Measurements from ENCODE around the gene SLC25A21. TPM values are rescaled to one million over a fixed set of nuclear protein-coding genes. Genes with fewer than 3 reads are reported as not detected.
"Not testable (repeated sequence)": the region's sequence is repeated elsewhere in the genome, so short reads cannot be mapped to it uniquely, and the experiment has no call there.

The SLC25A21 gene
- total RNA-seq, 4 donors from 2014 or later = 2.0 TPM; not detected in 3

DNA sequence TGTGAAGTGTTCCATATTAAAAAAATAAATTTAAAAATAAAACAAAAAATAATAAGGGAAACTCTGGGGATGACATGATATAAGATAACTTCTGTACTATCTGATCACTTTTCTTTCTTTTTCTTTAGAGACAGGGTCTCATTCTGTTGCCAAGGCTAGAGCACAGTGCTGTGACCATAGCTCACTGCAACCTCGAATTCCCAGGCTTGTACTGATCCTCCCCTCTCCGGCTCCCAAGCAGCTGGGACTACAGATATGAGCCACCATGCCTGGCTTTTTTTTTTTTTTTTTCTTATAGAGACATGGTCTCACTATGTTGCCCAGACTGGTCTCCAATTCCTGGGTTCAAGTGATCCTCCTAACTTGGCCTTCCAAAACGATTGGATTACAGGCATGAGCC lies 14.9 kb upstream of the SLC25A21 start:
- no peaks in the 10 kb centered on the region for H3K27me3 ChIP-seq
- no peak for TF ChIP-seq POLR2AphosphoS5 (IDR thresholded peaks at IDR 0.05)
- no peak for TF ChIP-seq POLR2A (IDR thresholded peaks at IDR 0.05)
- no peak for TF ChIP-seq EP300 (IDR thresholded peaks at IDR 0.05)
- TF ChIP-seq, protein P1, sequence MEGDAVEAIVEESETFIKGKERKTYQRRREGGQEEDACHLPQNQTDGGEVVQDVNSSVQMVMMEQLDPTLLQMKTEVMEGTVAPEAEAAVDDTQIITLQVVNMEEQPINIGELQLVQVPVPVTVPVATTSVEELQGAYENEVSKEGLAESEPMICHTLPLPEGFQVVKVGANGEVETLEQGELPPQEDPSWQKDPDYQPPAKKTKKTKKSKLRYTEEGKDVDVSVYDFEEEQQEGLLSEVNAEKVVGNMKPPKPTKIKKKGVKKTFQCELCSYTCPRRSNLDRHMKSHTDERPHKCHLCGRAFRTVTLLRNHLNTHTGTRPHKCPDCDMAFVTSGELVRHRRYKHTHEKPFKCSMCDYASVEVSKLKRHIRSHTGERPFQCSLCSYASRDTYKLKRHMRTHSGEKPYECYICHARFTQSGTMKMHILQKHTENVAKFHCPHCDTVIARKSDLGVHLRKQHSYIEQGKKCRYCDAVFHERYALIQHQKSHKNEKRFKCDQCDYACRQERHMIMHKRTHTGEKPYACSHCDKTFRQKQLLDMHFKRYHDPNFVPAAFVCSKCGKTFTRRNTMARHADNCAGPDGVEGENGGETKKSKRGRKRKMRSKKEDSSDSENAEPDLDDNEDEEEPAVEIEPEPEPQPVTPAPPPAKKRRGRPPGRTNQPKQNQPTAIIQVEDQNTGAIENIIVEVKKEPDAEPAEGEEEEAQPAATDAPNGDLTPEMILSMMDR (IDR thresholded peaks at IDR 0.05) = no peak
- no peaks in the 10 kb centered on the region for H3K9me3 ChIP-seq

DNA sequence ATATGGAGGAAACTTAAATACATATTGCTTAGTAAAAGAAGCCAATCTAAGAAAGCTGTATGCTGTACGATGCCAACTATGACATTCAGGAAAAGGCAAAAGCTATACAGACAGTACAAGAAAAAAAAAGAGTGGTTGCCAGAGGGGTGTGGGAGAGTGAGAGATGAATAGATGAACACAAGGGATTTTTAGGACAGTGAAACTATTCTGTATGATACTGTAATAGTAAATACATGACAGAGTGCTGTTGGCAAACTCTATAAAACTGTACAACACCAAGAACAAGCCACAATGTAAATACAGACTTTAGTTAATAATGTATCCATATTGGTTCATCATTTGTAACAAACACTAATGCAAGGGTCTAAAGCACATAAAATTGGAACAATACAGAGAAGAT lies 14.5 kb upstream of the SLC25A21 start:
- no peak for DNase-seq (ENCODE audit: low spot score in 2 of 2)
- no peak for TF ChIP-seq EP300 (IDR thresholded peaks at IDR 0.05)
- TF ChIP-seq POLR2A (IDR thresholded peaks at IDR 0.05) = no peak
- TF ChIP-seq POLR2AphosphoS5 (IDR thresholded peaks at IDR 0.05) = no peak
- TF ChIP-seq, protein P1 (IDR thresholded peaks at IDR 0.05) = no peak

More for the DNA sequence above, 14.9 kb upstream of the SLC25A21 start:
- no peak overlapping the region for H3K27ac ChIP-seq
- WGBS = 75% methylated on average over 3 of the region's 3 CpGs
- DNase-seq (ENCODE audit: low spot score in 2 of 2) = no peak
- H3K36me3 ChIP-seq = no peaks in the 10 kb centered on the region
- no peaks in the 10 kb centered on the region for H3K4me1 ChIP-seq
- no peak overlapping the region for H3K4me3 ChIP-seq

DNA sequence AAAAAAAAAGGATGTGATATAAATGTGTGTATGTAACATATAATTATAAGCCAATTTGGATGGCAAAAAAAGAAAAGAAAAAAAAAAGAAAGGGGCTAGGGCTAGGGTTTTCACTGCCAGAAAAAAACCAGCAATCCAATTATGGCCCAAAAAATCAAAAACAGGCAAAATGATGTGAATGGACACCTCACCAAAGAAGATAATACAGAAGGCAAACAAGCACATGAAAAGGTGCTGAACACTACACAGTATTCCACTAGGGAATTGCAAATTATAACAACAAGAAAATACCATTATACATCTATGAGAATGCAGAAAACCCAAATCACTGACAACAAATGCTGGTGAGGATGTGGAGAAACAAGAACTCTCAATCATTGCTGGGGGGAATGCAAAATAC lies 13.3 kb upstream of the SLC25A21 start:
- H3K36me3 ChIP-seq = no peaks in the 10 kb centered on the region
- H3K27me3 ChIP-seq = no peaks in the 10 kb centered on the region
- no peak for TF ChIP-seq POLR2A (IDR thresholded peaks at IDR 0.05)
- TF ChIP-seq, protein P1 (IDR thresholded peaks at IDR 0.05) = no peak
- TF ChIP-seq EP300 (IDR thresholded peaks at IDR 0.05) = no peak
- no peak for TF ChIP-seq POLR2AphosphoS5 (IDR thresholded peaks at IDR 0.05)
- no peaks in the 10 kb centered on the region for H3K9me3 ChIP-seq
- DNase-seq (ENCODE audit: low spot score in 2 of 2) = no peak
- no peaks in the 10 kb centered on the region for H3K4me1 ChIP-seq
- no peak overlapping the region for H3K4me3 ChIP-seq
- H3K27ac ChIP-seq = no peak overlapping the region

More for the DNA sequence above, 14.5 kb upstream of the SLC25A21 start:
- Histone ChIP-seq H3K36me3 (no peaks in the 10 kb centered on the region), H3K4me1 (no peaks in the 10 kb centered on the region), H3K9me3 (no peaks in the 10 kb centered on the region), H3K27me3 (no peaks in the 10 kb centered on the region), H3K27ac (no peak overlapping the region), H3K4me3 (no peak overlapping the region)
- WGBS = 79% methylated on average over 1 of the region's 1 CpG

DNA sequence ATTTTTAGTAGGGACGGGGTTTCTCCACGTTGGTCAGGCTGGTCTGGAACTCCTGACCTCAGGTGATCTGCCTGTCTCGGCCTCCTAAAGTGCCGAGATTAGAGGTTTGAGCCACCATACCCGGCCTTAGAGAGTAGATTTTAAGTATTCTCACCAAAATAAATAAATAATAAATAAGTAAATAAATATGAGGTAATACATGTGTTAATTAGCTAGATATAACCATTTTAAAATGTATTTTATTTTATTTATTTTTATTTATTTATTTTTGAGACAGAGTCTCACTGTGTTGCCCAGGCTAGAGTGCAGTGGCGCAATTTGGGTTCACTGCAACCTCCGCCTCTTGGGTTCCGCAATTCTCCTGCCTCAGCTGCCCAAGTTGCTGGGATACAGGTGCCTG lies 12.1 kb upstream of the SLC25A21 start:
- H3K9me3 ChIP-seq; H3K4me3 ChIP-seq; H3K4me1 ChIP-seq; DNase-seq (ENCODE audit: low spot score in 2 of 2); H3K27me3 ChIP-seq; H3K27ac ChIP-seq; H3K36me3 ChIP-seq: not testable (repeated sequence)
- WGBS = 88% methylated on average over 8 of the region's 8 CpGs

DNA sequence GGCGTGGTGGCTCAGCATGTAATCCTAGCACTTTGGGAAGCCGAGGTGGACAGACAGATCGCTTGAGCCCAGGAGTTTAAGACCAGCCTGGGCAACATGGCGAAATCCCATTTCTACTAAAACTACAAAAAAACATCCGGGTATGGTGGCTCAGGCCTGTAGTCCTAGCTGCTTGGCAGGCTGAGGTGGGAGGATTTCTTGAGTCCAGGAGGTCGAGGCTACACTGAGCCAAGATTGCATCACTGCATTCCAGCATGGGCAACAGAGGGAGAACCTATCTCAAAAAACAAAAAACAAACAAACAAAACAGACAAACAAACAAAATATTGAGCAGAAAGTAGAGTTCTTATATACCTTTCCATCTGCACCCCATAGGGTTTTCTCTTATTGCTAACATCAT lies 9.0 kb upstream of the SLC25A21 start:
- no peaks in the 10 kb centered on the region for H3K27me3 ChIP-seq
- TF ChIP-seq POLR2A (IDR thresholded peaks at IDR 0.05) = no peak
- TF ChIP-seq, protein P1 (IDR thresholded peaks at IDR 0.05) = no peak
- TF ChIP-seq EP300 (IDR thresholded peaks at IDR 0.05) = no peak
- no peak for TF ChIP-seq POLR2AphosphoS5 (IDR thresholded peaks at IDR 0.05)
- no peak for DNase-seq (ENCODE audit: low spot score in 2 of 2)
- H3K36me3 ChIP-seq = no peaks in the 10 kb centered on the region
- H3K9me3 ChIP-seq = no peaks in the 10 kb centered on the region
- no peak overlapping the region for H3K27ac ChIP-seq
- no peak overlapping the region for H3K4me3 ChIP-seq
- WGBS = 86% methylated on average over 6 of the region's 6 CpGs
- H3K4me1 ChIP-seq = no peaks in the 10 kb centered on the region

DNA sequence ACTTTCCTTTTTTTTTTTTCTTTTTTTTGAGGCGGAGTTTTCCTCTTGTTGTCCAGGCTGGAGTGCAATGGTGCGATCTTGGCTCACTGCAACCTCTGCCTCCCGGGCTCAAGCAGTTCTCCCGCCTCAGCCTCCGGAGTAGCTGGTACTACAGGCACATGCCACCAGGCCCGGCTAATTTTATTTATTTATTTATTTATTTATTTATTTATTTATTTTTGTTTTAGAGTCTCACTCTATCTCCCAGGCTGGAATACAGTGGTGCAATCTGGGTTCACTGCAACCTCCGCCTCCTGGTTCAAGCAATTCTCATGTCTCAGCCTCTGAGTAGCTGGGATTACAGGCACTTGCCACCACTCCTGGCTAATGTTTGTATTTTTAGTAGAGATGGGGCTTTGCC lies 8.5 kb upstream of the SLC25A21 start:
- H3K27ac ChIP-seq; H3K4me1 ChIP-seq; H3K4me3 ChIP-seq; H3K9me3 ChIP-seq; DNase-seq (ENCODE audit: low spot score in 2 of 2); H3K36me3 ChIP-seq; H3K27me3 ChIP-seq: not testable (repeated sequence)
- 97% methylated on average over 7 of the region's 7 CpGs for WGBS

Data from suprapubic skin (tissue), 4 donors.